Endothelial cell of umbilical vein (primary cell): ENCODE results near the gene OAS3. TPM values are rescaled to one million over a fixed set of nuclear protein-coding genes. Genes with fewer than 3 reads are reported as not detected.

Experiments
- BruUV-seq: library from RNA; stranded (reverse); fragments of 400-500 nt; replicated peaks from 2 replicates; lab custom pipeline; 2021; lab: Mats Ljungman, UMichigan
- CTCF ChIA-PET: fragments of 300-600, 350-600 bp; sonication (Branson Sonifier 250); formaldehyde crosslinking; loops from one replicate; lab custom pipeline; 2021; ENCODE audit warnings: antibody characterized with exemption, inconsistent platforms; lab: Charles Lee
- POLR2A ChIA-PET: fragments of 300-600, 350-600 bp; sonication (Branson Sonifier 250); formaldehyde crosslinking; loops from one replicate; lab custom pipeline; 2021; ENCODE audit warnings: antibody characterized with exemption, inconsistent platforms; lab: Charles Lee
- DNase-seq: peaks from one replicate; pipeline ENCODE4 v3.0.0-alpha.2; 2011; ENCODE audit warnings: low read depth, low spot score
- FAIRE-seq: peaks from 2 replicates; lab custom pipeline; 2011; peaks lifted over from hg19 to GRCh38; lab: Jason Lieb, UNC
- H2AFZ ChIP-seq: 2 replicates; pipeline ENCODE4 v1.6.0; 2012; ENCODE audit warnings: low read depth, low read length, control low read depth, inconsistent platforms
- H3K27ac ChIP-seq: 2 replicates; pipeline ENCODE4 v1.5.1; 2011; ENCODE audit warnings: low read depth, mild to moderate bottlenecking, control low read depth, low read length, moderate library complexity; ENCODE audit not compliant: insufficient read depth
- H3K27me3 ChIP-seq, 2 experiments: 2 replicates each; pipeline versions ENCODE4 v1.6.0 to v1.6.1; 2011; ENCODE audit warnings: low read length in 2 of 2, mixed read lengths in 1 of 2; ENCODE audit not compliant: control insufficient read depth in 2 of 2, insufficient read depth in 2 of 2
- H3K36me3 ChIP-seq, 2 experiments: 2 replicates in 1 of 2; 3 replicates in 1 of 2; pipeline ENCODE4 v1.5.1; 2011; ENCODE audit warnings: low read length in 2 of 2, mild to moderate bottlenecking in 1 of 2, moderate library complexity in 1 of 2; ENCODE audit not compliant: control insufficient read depth in 2 of 2, insufficient read depth in 2 of 2; ENCODE audit errors: extremely low read depth in 1 of 2
- H3K4me1 ChIP-seq: 3 replicates; pipeline ENCODE4 v1.5.1; 2011; ENCODE audit warnings: mild to moderate bottlenecking, low read length; ENCODE audit not compliant: control insufficient read depth, insufficient read depth; ENCODE audit errors: extremely low read depth
- H3K4me2 ChIP-seq: 2 replicates; pipeline ENCODE4 v1.6.1; 2011; ENCODE audit warnings: low read length, control low read depth, mixed read lengths; ENCODE audit not compliant: insufficient read depth
- H3K4me3 ChIP-seq, 3 experiments: fragments of 200-600 bp in 1 of 3; sonication (generic), shearing (Covaris generic) in 1 of 3; replicated peaks in 1 of 3; 2 replicates each; pipeline ENCODE4 v1.5.1; 2011 to 2016; ENCODE audit warnings: control low read depth in 3 of 3, low read length in 3 of 3, mild to moderate bottlenecking in 2 of 3, inconsistent platforms in 1 of 3, low read depth in 1 of 3, moderate library complexity in 1 of 3; ENCODE audit not compliant: insufficient read depth in 1 of 3
- H3K79me2 ChIP-seq: 2 replicates; pipeline ENCODE4 v1.6.0; 2012; ENCODE audit warnings: low read length, inconsistent platforms; ENCODE audit not compliant: control insufficient read depth, insufficient read depth
- H3K9ac ChIP-seq: replicated peaks from 2 replicates; pipeline ENCODE3; 2011; ENCODE audit warnings: low read length, control low read depth; ENCODE audit not compliant: insufficient read depth; ENCODE audit errors: extremely low read depth
- H3K9me1 ChIP-seq: replicated peaks from 3 replicates; pipeline ENCODE4 v1.6.0; 2011; ENCODE audit warnings: mild to moderate bottlenecking, low read length; ENCODE audit not compliant: control insufficient read depth, insufficient read depth; ENCODE audit errors: extremely low read depth
- H3K9me3 ChIP-seq: replicated peaks from 2 replicates; pipeline ENCODE4 v1.5.1; 2012; ENCODE audit warnings: low read length, inconsistent platforms; ENCODE audit not compliant: control insufficient read depth, insufficient read depth
- H4K20me1 ChIP-seq: replicated peaks from 2 replicates; pipeline ENCODE3; 2011; ENCODE audit warnings: mild to moderate bottlenecking, low read length; ENCODE audit not compliant: control insufficient read depth, insufficient read depth; ENCODE audit errors: extremely low read depth
- EZH2 ChIP-seq: IDR thresholded peaks from 2 replicates; pipeline ENCODE4 v1.6.1; 2012; ENCODE audit warnings: borderline replicate concordance, low read depth, mild to moderate bottlenecking, moderate library complexity, low read length, inconsistent platforms; ENCODE audit not compliant: severe bottlenecking
- FOS ChIP-seq: IDR thresholded peaks from 2 replicates; pipeline ENCODE4 v1.6.1; 2011; ENCODE audit warnings: mild to moderate bottlenecking, low read length, moderate library complexity, borderline replicate concordance; ENCODE audit not compliant: insufficient read depth
- GATA2 ChIP-seq: IDR thresholded peaks from 2 replicates; pipeline ENCODE4 v1.7.0; 2011; ENCODE audit warnings: low read depth, mild to moderate bottlenecking, moderate library complexity, mixed read lengths, low read length; ENCODE audit not compliant: insufficient read length, insufficient read depth
- JUN ChIP-seq: IDR thresholded peaks from 2 replicates; pipeline ENCODE4 v1.6.1; 2011; ENCODE audit warnings: borderline replicate concordance, low read depth; ENCODE audit not compliant: insufficient read length, insufficient read depth
- MAX ChIP-seq: IDR thresholded peaks from 2 replicates; pipeline ENCODE4 v1.6.1; 2011; ENCODE audit not compliant: insufficient read depth, insufficient read length
- MYC ChIP-seq: IDR thresholded peaks from one replicate; pipeline ENCODE4 v1.6.1; 2011; ENCODE audit warnings: mild to moderate bottlenecking, low read depth, low read length
- POLR2A ChIP-seq: IDR thresholded peaks from 2 replicates; pipeline ENCODE4 v1.6.1; 2012; ENCODE audit warnings: low read depth, mild to moderate bottlenecking, control low read depth, low read length
- POLR2AphosphoS5 ChIP-seq: IDR thresholded peaks from 2 replicates; pipeline ENCODE4 v1.6.1; 2012; ENCODE audit warnings: low read depth, mild to moderate bottlenecking, control low read depth, low read length, moderate library complexity; ENCODE audit not compliant: insufficient read depth
- dilution Hi-C: fragments of 300-500 bp; cut with MboI; formaldehyde crosslinking; loops from one replicate; pipeline ENCODE4 v1.15.0; 2019; ENCODE audit warnings: low sequenced_read_pairs; ENCODE audit not compliant: extremely low pct_ligation_motif_present
- intact Hi-C: fragments of 100-400 bp; cut with micrococcal nuclease; formaldehyde crosslinking; loops from one replicate; pipeline ENCODE4 v1.10.0; 2022
- polyA plus RNA-seq, 4 experiments: library from polyadenylated mRNA; depleted of rRNA in 3 of 4; stranded (reverse) in 3 of 4; unstranded in 1 of 4; fragments of >200 nt; gene quantifications; 2 replicates each; pipeline versions ENCODE4 v1.2.1 to v1.2.3, GENCODE V29; 2011 to 2012; ENCODE audit warnings: missing spikeins in 1 of 4
- total RNA-seq: library from RNA; stranded (reverse); gene quantifications from 2 replicates; pipeline ENCODE4 v1.2.3, GENCODE V29; 2021
- TF ChIP-seq, protein P1 (sequence below), 2 donors: IDR thresholded peaks; 1 replicate in 1 of 2; 2 replicates in 1 of 2; pipeline ENCODE4 v1.5.1; 2011; ENCODE audit warnings: low read length in 2 of 2, mild to moderate bottlenecking in 2 of 2, moderate library complexity in 2 of 2, control low read depth in 1 of 2, inconsistent platforms in 1 of 2, low read depth in 1 of 2; ENCODE audit not compliant: insufficient read depth in 1 of 2; ENCODE audit errors: extremely low read depth in 1 of 2

OAS3 gene
- total and polyA plus RNA-seq, 2 donors (not counting 3 experiments of a cell fraction or from before 2014, with no cell fraction given) = 13.1 to 19.8 TPM

- no peak overlapping the region for H3K27ac ChIP-seq
- no peak overlapping the region for H3K4me3 ChIP-seq
- no peaks in the 10 kb centered on the region for H4K20me1 ChIP-seq
- H3K9ac ChIP-seq = no peak overlapping the region
- no peaks in the 10 kb centered on the region for H3K27me3 ChIP-seq
- peak overlapping the region; percentile 92 for H2AFZ ChIP-seq
- peaks cover 6% of the 10 kb centered on the region for H3K4me1 ChIP-seq
- H3K79me2 ChIP-seq = no peaks in the 10 kb centered on the region
- no peaks in the 10 kb centered on the region for H3K36me3 ChIP-seq
- no peak for DNase-seq
- TF ChIP-seq JUN (no peak), MYC (no peak), POLR2AphosphoS5 (no peak), POLR2A (no peak), GATA2 (no peak), FOS (no peak), MAX (no peak), EZH2 (no peak)
- TF ChIP-seq, protein P1, sequence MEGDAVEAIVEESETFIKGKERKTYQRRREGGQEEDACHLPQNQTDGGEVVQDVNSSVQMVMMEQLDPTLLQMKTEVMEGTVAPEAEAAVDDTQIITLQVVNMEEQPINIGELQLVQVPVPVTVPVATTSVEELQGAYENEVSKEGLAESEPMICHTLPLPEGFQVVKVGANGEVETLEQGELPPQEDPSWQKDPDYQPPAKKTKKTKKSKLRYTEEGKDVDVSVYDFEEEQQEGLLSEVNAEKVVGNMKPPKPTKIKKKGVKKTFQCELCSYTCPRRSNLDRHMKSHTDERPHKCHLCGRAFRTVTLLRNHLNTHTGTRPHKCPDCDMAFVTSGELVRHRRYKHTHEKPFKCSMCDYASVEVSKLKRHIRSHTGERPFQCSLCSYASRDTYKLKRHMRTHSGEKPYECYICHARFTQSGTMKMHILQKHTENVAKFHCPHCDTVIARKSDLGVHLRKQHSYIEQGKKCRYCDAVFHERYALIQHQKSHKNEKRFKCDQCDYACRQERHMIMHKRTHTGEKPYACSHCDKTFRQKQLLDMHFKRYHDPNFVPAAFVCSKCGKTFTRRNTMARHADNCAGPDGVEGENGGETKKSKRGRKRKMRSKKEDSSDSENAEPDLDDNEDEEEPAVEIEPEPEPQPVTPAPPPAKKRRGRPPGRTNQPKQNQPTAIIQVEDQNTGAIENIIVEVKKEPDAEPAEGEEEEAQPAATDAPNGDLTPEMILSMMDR (IDR thresholded peaks at IDR 0.05; ENCODE audit: extremely low read depth in 1 of 2, insufficient read depth in 1 of 2, low read depth in 1 of 2, low read length in 2 of 2) = no peak
- no peaks in the 10 kb centered on the region for H3K9me1 ChIP-seq
- dilution Hi-C loops (no loop called here), intact Hi-C loops (loop anchor here (1.0 kb wide), 1 partner anchor 77 kb away; no protein-coding TSS in a partner anchor)
- no TSS peak for BruUV-seq
- no peak for FAIRE-seq
- POLR2A ChIA-PET = no interaction called here
- peak overlapping the region; percentile 37 for H3K4me2 ChIP-seq
- H3K9me3 ChIP-seq = no peaks in the 10 kb centered on the region
- CTCF ChIA-PET = interaction anchor here (0.9 to 3.2 kb wide), 5 partner anchors 11 to 121 kb away, joined by 3 to 44 read pairs (median 6); partner anchors contain the start of gene OAS3
These were observed 39.4 kb downstream of the OAS3 start for GRCh38 chr12:112977641-112978040.
